ENCODE data around the gene NFE2L3.
"Not testable (repeated sequence)": the region's sequence is repeated elsewhere in the genome, so short reads cannot be mapped to it uniquely, and the experiment has no call there.

The NFE2L3 gene

DNA sequence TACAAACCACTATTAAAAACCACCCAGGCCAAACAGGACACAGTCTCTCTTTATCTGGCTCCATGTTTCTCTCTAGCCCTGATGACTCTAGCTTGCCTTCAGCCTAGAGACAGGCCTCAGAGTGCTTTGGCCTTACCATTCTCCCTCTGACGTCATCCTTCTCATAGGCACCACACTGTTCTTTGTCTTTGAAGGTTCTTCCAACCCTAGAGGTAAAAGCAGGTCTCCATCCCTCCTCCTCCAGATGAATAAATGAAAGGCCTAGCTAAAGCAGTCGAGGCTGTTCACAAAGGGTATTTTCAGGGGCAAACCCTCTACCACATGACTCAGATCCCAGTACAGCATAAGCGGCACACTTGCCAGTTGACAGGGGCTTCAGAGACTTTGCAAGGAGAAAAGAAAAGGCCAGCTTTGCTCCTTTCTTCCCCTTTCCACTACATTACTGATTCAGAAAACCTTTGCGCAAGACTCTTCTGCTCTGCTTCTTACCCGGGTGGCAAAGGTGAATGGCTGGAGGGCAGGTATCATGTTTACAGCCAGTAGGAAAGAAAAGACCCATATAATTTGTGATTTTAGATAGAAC lies 14.8 kb downstream of the NFE2L3 start:
- DNase-seq (ENCODE audit: low read depth in 1 of 2, low spot score in 1 of 2) = no peak

- DNase-seq (ENCODE audit: low read depth in 1 of 2, low spot score in 1 of 2) = no peak
These were observed 15.4 kb downstream of the NFE2L3 start for GRCh38 chr7:26167303-26167934.

GRCh38 chr7:26168458-26169023 lies 16.5 kb downstream of the NFE2L3 start:
- no peak for DNase-seq (ENCODE audit: low read depth in 1 of 2, low spot score in 1 of 2)

DNA sequence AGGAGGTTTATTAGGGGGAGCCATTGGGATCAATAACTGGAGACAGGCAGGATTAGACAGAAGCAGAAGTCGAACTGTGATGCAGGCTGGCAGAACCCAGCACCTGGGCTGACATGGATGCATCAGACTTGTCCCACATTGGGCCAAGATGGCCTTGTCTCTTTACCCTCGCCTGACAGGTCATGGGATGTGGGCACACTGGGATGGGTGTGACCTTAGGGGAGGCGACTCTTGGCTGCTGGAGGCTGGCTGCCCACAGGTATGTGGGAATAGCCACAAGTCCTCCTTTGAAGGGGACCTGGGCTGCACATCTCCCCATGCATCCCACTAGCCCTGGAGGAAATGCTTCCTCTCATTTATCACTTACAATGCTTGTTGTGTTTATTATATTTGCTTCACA lies 17.3 kb downstream of the NFE2L3 start:
- no peak for DNase-seq (ENCODE audit: low read depth in 1 of 2, low spot score in 1 of 2)

- no peak for DNase-seq (ENCODE audit: low read depth in 1 of 2, low spot score in 1 of 2)
These were observed 18.7 kb downstream of the NFE2L3 start for GRCh38 chr7:26170663-26171062.

GRCh38 chr7:26171601-26172000 lies 19.6 kb downstream of the NFE2L3 start:
- no peak for DNase-seq (ENCODE audit: low read depth in 1 of 2, low spot score in 1 of 2)

- DNase-seq (ENCODE audit: low read depth in 1 of 2, low spot score in 1 of 2) = no peak
These were observed 20.1 kb downstream of the NFE2L3 start for GRCh38 chr7:26172048-26172447.

GRCh38 chr7:26175903-26176302 lies 23.9 kb downstream of the NFE2L3 start:
- DNase-seq (ENCODE audit: low read depth in 1 of 2, low spot score in 1 of 2) = not testable (repeated sequence)

DNA sequence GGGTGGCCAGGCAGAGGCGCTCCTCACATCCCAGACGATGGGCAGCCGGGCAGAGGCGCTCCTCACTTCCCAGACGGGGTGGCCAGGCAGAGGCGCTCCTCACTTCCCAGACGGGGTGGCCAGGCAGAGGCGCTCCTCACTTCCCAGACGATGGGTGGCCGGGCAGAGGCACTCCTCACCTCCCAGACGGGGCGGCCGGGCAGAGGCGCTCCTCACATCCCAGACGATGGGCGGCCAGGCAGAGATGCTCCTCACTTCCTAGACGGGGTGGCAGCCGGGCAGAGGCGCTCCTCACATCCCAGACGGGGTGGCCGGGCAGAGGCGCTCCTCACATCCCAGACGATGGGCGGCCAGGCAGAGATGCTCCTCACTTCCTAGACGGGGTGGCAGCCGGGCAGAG lies 24.7 kb downstream of the NFE2L3 start:
- DNase-seq (ENCODE audit: low read depth in 1 of 2, low spot score in 1 of 2) = not testable (repeated sequence)

- DNase-seq (ENCODE audit: low read depth in 1 of 2, low spot score in 1 of 2) = not testable (repeated sequence)
These were observed 25.3 kb downstream of the NFE2L3 start for GRCh38 chr7:26177269-26177668.

GRCh38 chr7:26178272-26178960 lies 26.4 kb downstream of the NFE2L3 start:
- no peak for DNase-seq (ENCODE audit: low read depth in 1 of 2, low spot score in 1 of 2)

DNA sequence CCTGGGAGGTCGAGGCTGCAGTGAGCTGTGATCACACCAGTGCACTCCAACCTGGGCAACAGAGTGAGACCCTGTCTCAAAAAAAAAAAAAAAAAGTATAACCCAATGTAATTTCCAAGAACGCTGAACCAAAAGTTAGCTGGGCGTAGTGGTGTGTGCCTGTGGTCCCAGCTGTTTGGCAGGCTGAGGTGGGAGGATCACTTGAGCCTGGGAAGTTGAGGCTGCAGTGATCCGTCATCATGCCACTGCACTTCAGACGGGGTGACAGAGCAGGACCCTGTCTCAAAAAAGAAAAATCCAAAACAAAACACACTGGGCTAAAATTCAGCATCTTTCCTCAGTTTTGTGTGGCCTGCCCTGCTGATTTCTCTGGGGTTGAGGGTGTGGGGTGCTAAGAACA lies 27.4 kb downstream of the NFE2L3 start:
- no peak for DNase-seq (ENCODE audit: low read depth in 1 of 2, low spot score in 1 of 2)

GRCh38 chr7:26179826-26180497 lies 28.0 kb downstream of the NFE2L3 start:
- DNase-seq (ENCODE audit: low read depth in 1 of 2, low spot score in 1 of 2) = no peak

GRCh38 chr7:26180792-26181198 lies 28.8 kb downstream of the NFE2L3 start:
- DNase-seq (ENCODE audit: low read depth in 1 of 2, low spot score in 1 of 2) = no peak

- no peak for DNase-seq (ENCODE audit: low read depth in 1 of 2, low spot score in 1 of 2)
These were observed 29.7 kb downstream of the NFE2L3 start for GRCh38 chr7:26181474-26182227.

- no peak for DNase-seq (ENCODE audit: low read depth in 1 of 2, low spot score in 1 of 2)
These were observed 30.3 kb downstream of the NFE2L3 start for GRCh38 chr7:26182283-26182682.

DNA sequence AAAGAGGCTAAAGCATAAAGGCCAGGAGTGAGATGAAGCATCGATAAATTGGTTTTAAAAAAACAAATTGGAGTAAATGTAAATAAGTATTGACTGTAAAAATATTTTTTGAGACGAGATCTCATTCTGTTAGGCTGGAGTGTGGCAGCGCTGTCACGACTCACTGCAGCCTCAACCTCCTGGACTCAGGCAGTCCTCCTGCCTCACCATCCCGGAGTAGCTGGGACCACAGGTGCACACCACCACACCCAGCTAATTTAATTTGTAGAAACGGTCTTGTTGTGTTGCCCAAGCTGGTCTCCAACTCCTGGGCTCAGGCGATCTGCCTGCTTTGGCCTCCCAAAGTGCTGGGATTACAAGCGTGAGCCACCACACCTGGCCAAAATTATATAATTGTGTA lies 30.7 kb downstream of the NFE2L3 start:
- DNase-seq (ENCODE audit: low read depth in 1 of 2, low spot score in 1 of 2) = no peak

GRCh38 chr7:26183545-26184280 lies 31.7 kb downstream of the NFE2L3 start:
- DNase-seq (ENCODE audit: low read depth in 1 of 2, low spot score in 1 of 2) = no peak

DNA sequence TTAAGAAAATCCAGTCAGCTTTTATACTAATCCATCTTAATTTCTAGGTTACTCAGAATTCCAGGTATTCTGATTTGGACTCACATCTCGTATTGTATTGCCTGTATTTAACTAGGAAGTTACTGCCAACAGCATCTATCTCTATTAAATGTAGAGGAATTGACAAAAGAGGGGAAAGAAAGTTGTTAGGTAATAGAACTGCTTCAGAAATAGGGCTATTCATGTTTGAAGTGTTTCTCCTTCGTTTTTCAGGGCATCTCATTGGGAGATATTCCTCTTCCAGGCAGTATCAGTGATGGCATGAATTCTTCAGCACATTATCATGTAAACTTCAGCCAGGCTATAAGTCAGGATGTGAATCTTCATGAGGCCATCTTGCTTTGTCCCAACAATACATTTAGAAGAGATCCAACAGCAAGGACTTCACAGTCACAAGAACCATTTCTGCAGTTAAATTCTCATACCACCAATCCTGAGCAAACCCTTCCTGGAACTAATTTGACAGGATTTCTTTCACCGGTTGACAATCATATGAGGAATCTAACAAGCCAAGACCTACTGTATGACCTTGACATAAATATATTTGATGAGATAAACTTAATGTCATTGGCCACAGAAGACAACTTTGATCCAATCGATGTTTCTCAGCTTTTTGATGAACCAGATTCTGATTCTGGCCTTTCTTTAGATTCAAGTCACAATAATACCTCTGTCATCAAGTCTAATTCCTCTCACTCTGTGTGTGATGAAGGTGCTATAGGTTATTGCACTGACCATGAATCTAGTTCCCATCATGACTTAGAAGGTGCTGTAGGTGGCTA lies 32.5 kb downstream of the NFE2L3 start:
- not testable (repeated sequence) for DNase-seq (ENCODE audit: low read depth in 1 of 2, low spot score in 1 of 2)

All from activated T-helper 1 cell treated with anti-CD3 and anti-CD28 coated beads, Interleukin-2, amount 50 U/mL, for 16 hours (primary cell).